Hematopoietic multipotent progenitor cell treated with erythropoietin and hydrocortisone succinate and interleukin-3 and kit ligand, for 4 days (in vitro differentiated cells): ENCODE results near the gene AMPD3.

Source experiments
- DNase-seq: peaks from one replicate; pipeline ENCODE4 v3.0.0-alpha.2; 2015

AMPD3 gene

DNA sequence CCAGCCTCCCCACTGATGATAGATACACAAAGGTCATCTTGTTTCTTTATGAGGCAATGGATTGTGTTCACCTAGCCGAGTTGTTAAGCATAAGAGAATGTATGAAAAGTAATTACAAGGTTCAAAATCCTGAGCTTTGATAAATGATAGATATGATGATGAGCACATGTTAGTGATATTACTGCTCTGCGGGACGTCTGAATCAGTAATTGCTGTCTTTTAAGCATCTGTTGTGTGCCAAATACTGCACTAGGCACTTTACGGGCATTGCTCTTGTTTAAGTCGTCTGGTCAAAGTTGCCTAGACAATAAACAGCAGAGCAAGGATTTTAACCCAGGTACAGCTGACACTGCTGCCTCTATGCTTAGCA is 86.5 kb downstream of the AMPD3 start:
- no peak for DNase-seq

DNA sequence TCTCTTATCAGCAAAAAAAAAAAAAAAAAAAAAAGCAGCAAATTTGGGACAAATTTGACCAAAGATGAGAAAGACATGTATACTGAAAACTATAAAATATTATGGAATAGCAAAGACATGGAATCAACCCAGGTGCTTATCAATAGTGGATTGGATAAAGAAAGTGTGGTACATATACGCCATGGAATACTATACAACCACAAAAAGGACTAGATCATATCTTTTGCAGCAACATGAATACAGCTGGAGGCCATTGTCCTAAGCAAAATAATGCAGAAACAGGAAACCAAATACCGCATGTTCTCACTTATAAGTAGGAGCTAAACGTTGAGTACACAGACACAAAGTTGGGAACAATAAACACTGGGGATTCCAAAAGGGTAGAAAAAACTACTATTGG is 87.7 kb downstream of the AMPD3 start:
- DNase-seq, result no peak

- DNase-seq, result no peak
Measured at GRCh38 chr11:10543782-10544181, 88.7 kb downstream of the AMPD3 start.

- peak; percentile 64 for DNase-seq
Measured at GRCh38 chr11:10544491-10545465, 89.7 kb downstream of the AMPD3 start.

GRCh38 chr11:10550503-10551289 is 95.6 kb downstream of the AMPD3 start:
- no peak for DNase-seq

DNA sequence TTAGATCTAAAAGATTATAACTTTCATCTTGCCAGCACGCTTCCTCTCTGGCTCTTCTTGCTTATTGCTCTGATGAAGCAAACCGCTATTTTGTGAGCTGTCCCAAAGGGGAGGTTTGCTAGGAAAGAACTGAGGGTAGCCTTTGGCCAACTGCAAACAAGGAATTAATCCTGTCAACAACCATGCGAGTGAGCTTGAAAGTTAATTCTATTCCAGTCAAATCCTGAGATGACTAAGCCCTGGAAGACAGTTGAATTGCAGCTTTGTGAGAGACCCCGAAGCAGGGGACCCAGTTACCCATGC is 96.2 kb downstream of the AMPD3 start:
- no peak for DNase-seq

GRCh38 chr11:10551845-10552352 is 96.8 kb downstream of the AMPD3 start:
- DNase-seq, result no peak

DNA sequence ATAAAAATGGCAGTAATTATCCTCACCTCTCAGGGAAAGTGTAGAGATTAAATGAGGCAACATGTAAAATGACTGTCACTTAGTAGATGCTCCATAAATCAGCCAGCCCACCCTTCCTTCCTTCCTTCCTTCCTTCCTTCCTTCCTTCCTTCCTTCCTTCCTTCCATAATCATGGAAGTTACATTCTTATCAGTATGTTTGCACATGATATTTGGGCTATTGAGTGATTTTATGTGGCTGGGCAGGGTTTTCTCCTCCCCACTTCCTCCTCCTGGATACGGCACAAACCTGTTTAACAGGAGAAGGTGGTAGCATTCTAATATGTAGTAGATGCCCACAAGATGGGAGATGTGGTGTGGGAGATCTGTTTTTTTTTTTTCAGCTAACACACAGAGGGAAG is 101.5 kb downstream of the AMPD3 start:
- DNase-seq, result no peak
